ENCODE measurements around the gene LRP1. TPM values are rescaled to one million over a fixed set of nuclear protein-coding genes. Genes with fewer than 3 reads are reported as not detected.

The LRP1 gene
- total RNA-seq, 1 donor from 2014 or later = 118 TPM

- no peaks in the 10 kb centered on the region for H3K27me3 ChIP-seq (ENCODE audit: control insufficient read depth in 3 of 3, insufficient read depth in 3 of 3, low read length in 3 of 3)
- peaks cover 28 to 41% (median 34%) of the 10 kb centered on the region in 3 donors for H3K4me1 ChIP-seq (ENCODE audit: control insufficient read depth in 3 of 3, insufficient read depth in 3 of 3, low read length in 3 of 3)
- peaks cover 20 to 58% (median 43%) of the 10 kb centered on the region in 3 donors for H3K36me3 ChIP-seq (ENCODE audit: control insufficient read depth in 3 of 3, insufficient read depth in 3 of 3, low read length in 3 of 3)
- peak overlapping the region; percentile 52 for H3K27ac ChIP-seq (ENCODE audit: low read depth, low read length)
- no peak overlapping the region for H3K4me3 ChIP-seq (ENCODE audit: low read length in 3 of 3)
- H3K9me3 ChIP-seq (ENCODE audit: control insufficient read depth in 3 of 3, low read length in 3 of 3) = no peaks in the 10 kb centered on the region
- H3K9ac ChIP-seq (ENCODE audit: low read depth in 1 of 3, low read length in 3 of 3) = peak overlapping the region in 1 of 3 donors; percentile 45
Measured at GRCh38 chr12:57094208-57095160, 33.8 kb upstream of the LRP1 start.

GRCh38 chr12:57095440-57095839 lies 32.8 kb upstream of the LRP1 start:
- Histone ChIP-seq H3K9ac (ENCODE audit: low read depth in 1 of 3, low read length in 3 of 3) (no peak overlapping the region), H3K27me3 (ENCODE audit: control insufficient read depth in 3 of 3, insufficient read depth in 3 of 3, low read length in 3 of 3) (no peaks in the 10 kb centered on the region), H3K27ac (ENCODE audit: low read depth, low read length) (no peak overlapping the region), H3K4me1 (ENCODE audit: control insufficient read depth in 3 of 3, insufficient read depth in 3 of 3, low read length in 3 of 3) (peaks cover 24 to 34% (median 27%) of the 10 kb centered on the region in 3 donors), H3K36me3 (ENCODE audit: control insufficient read depth in 3 of 3, insufficient read depth in 3 of 3, low read length in 3 of 3) (peaks cover 24 to 64% (median 43%) of the 10 kb centered on the region in 3 donors), H3K4me3 (ENCODE audit: low read length in 3 of 3) (no peak overlapping the region), H3K9me3 (ENCODE audit: control insufficient read depth in 3 of 3, low read length in 3 of 3) (no peaks in the 10 kb centered on the region)

- no peaks in the 10 kb centered on the region for H3K27me3 ChIP-seq (ENCODE audit: control insufficient read depth in 3 of 3, insufficient read depth in 3 of 3, low read length in 3 of 3)
- H3K4me3 ChIP-seq (ENCODE audit: low read length in 3 of 3) = no peak overlapping the region
- no peak overlapping the region for H3K27ac ChIP-seq (ENCODE audit: low read depth, low read length)
- peaks cover 24 to 61% (median 42%) of the 10 kb centered on the region in 3 donors for H3K36me3 ChIP-seq (ENCODE audit: control insufficient read depth in 3 of 3, insufficient read depth in 3 of 3, low read length in 3 of 3)
- no peaks in the 10 kb centered on the region for H3K9me3 ChIP-seq (ENCODE audit: control insufficient read depth in 3 of 3, low read length in 3 of 3)
- no peak overlapping the region for H3K9ac ChIP-seq (ENCODE audit: low read depth in 1 of 3, low read length in 3 of 3)
- H3K4me1 ChIP-seq (ENCODE audit: control insufficient read depth in 3 of 3, insufficient read depth in 3 of 3, low read length in 3 of 3) = peaks cover 17 to 27% (median 20%) of the 10 kb centered on the region in 3 donors
Measured at GRCh38 chr12:57096099-57096572, 32.1 kb upstream of the LRP1 start.

- Histone ChIP-seq H3K9ac (ENCODE audit: low read depth in 1 of 3, low read length in 3 of 3) (no peak overlapping the region), H3K4me1 (ENCODE audit: control insufficient read depth in 3 of 3, insufficient read depth in 3 of 3, low read length in 3 of 3) (peaks cover 14 to 20% (median 16%) of the 10 kb centered on the region in 3 donors), H3K27me3 (ENCODE audit: control insufficient read depth in 3 of 3, insufficient read depth in 3 of 3, low read length in 3 of 3) (no peaks in the 10 kb centered on the region), H3K36me3 (ENCODE audit: control insufficient read depth in 3 of 3, insufficient read depth in 3 of 3, low read length in 3 of 3) (peaks cover 21 to 55% (median 35%) of the 10 kb centered on the region in 3 donors), H3K27ac (ENCODE audit: low read depth, low read length) (no peak overlapping the region), H3K9me3 (ENCODE audit: control insufficient read depth in 3 of 3, low read length in 3 of 3) (no peaks in the 10 kb centered on the region), H3K4me3 (ENCODE audit: low read length in 3 of 3) (no peak overlapping the region)
Measured at GRCh38 chr12:57096748-57097553, 31.3 kb upstream of the LRP1 start.

GRCh38 chr12:57097554-57097835 lies 30.8 kb upstream of the LRP1 start:
- no peak overlapping the region for H3K27ac ChIP-seq (ENCODE audit: low read depth, low read length)

GRCh38 chr12:57098546-57098945 lies 29.7 kb upstream of the LRP1 start:
- Histone ChIP-seq H3K4me1 (ENCODE audit: control insufficient read depth in 3 of 3, insufficient read depth in 3 of 3, low read length in 3 of 3) (peaks cover 5 to 8% (median 7%) of the 10 kb centered on the region in 3 donors), H3K36me3 (ENCODE audit: control insufficient read depth in 3 of 3, insufficient read depth in 3 of 3, low read length in 3 of 3) (peaks cover 14 to 49% (median 25%) of the 10 kb centered on the region in 3 donors), H3K4me3 (ENCODE audit: low read length in 3 of 3) (no peak overlapping the region), H3K27me3 (ENCODE audit: control insufficient read depth in 3 of 3, insufficient read depth in 3 of 3, low read length in 3 of 3) (no peaks in the 10 kb centered on the region), H3K9ac (ENCODE audit: low read depth in 1 of 3, low read length in 3 of 3) (no peak overlapping the region), H3K9me3 (ENCODE audit: control insufficient read depth in 3 of 3, low read length in 3 of 3) (no peaks in the 10 kb centered on the region), H3K27ac (ENCODE audit: low read depth, low read length) (no peak overlapping the region)

More at GRCh38 chr12:57097554-57097835, 30.8 kb upstream of the LRP1 start:
- Histone ChIP-seq H3K36me3 (ENCODE audit: control insufficient read depth in 3 of 3, insufficient read depth in 3 of 3, low read length in 3 of 3) (peaks cover 20 to 54% (median 30%) of the 10 kb centered on the region in 3 donors), H3K4me3 (ENCODE audit: low read length in 3 of 3) (no peak overlapping the region), H3K4me1 (ENCODE audit: control insufficient read depth in 3 of 3, insufficient read depth in 3 of 3, low read length in 3 of 3) (peaks cover 12 to 16% (median 12%) of the 10 kb centered on the region in 3 donors), H3K9ac (ENCODE audit: low read depth in 1 of 3, low read length in 3 of 3) (no peak overlapping the region), H3K27me3 (ENCODE audit: control insufficient read depth in 3 of 3, insufficient read depth in 3 of 3, low read length in 3 of 3) (no peaks in the 10 kb centered on the region), H3K9me3 (ENCODE audit: control insufficient read depth in 3 of 3, low read length in 3 of 3) (no peaks in the 10 kb centered on the region)

- Histone ChIP-seq H3K4me3 (ENCODE audit: low read length in 3 of 3) (no peak overlapping the region), H3K27me3 (ENCODE audit: control insufficient read depth in 3 of 3, insufficient read depth in 3 of 3, low read length in 3 of 3) (no peaks in the 10 kb centered on the region), H3K27ac (ENCODE audit: low read depth, low read length) (no peak overlapping the region), H3K9ac (ENCODE audit: low read depth in 1 of 3, low read length in 3 of 3) (no peak overlapping the region), H3K9me3 (ENCODE audit: control insufficient read depth in 3 of 3, low read length in 3 of 3) (no peaks in the 10 kb centered on the region), H3K36me3 (ENCODE audit: control insufficient read depth in 3 of 3, insufficient read depth in 3 of 3, low read length in 3 of 3) (peaks cover 14 to 53% (median 25%) of the 10 kb centered on the region in 3 donors), H3K4me1 (ENCODE audit: control insufficient read depth in 3 of 3, insufficient read depth in 3 of 3, low read length in 3 of 3) (peaks cover 2 to 4% (median 4%) of the 10 kb centered on the region in 3 donors)
Measured at GRCh38 chr12:57099047-57099714, 29.1 kb upstream of the LRP1 start.

GRCh38 chr12:57099766-57100165 lies 28.5 kb upstream of the LRP1 start:
- H3K9me3 ChIP-seq (ENCODE audit: control insufficient read depth in 3 of 3, low read length in 3 of 3) = no peaks in the 10 kb centered on the region
- no peak overlapping the region for H3K4me3 ChIP-seq (ENCODE audit: low read length in 3 of 3)
- H3K27ac ChIP-seq (ENCODE audit: low read depth, low read length) = no peak overlapping the region
- peaks cover 11 to 56% (median 24%) of the 10 kb centered on the region in 3 donors for H3K36me3 ChIP-seq (ENCODE audit: control insufficient read depth in 3 of 3, insufficient read depth in 3 of 3, low read length in 3 of 3)
- H3K27me3 ChIP-seq (ENCODE audit: control insufficient read depth in 3 of 3, insufficient read depth in 3 of 3, low read length in 3 of 3) = no peaks in the 10 kb centered on the region
- H3K4me1 ChIP-seq (ENCODE audit: control insufficient read depth in 3 of 3, insufficient read depth in 3 of 3, low read length in 3 of 3) = no peaks in the 10 kb centered on the region
- H3K9ac ChIP-seq (ENCODE audit: low read depth in 1 of 3, low read length in 3 of 3) = no peak overlapping the region

- Histone ChIP-seq H3K4me3 (ENCODE audit: low read length in 3 of 3) (no peak overlapping the region), H3K36me3 (ENCODE audit: control insufficient read depth in 3 of 3, insufficient read depth in 3 of 3, low read length in 3 of 3) (peaks cover 9 to 47% (median 16%) of the 10 kb centered on the region in 3 donors), H3K27ac (ENCODE audit: low read depth, low read length) (no peak overlapping the region), H3K9ac (ENCODE audit: low read depth in 1 of 3, low read length in 3 of 3) (no peak overlapping the region), H3K27me3 (ENCODE audit: control insufficient read depth in 3 of 3, insufficient read depth in 3 of 3, low read length in 3 of 3) (no peaks in the 10 kb centered on the region), H3K4me1 (ENCODE audit: control insufficient read depth in 3 of 3, insufficient read depth in 3 of 3, low read length in 3 of 3) (no peaks in the 10 kb centered on the region), H3K9me3 (ENCODE audit: control insufficient read depth in 3 of 3, low read length in 3 of 3) (no peaks in the 10 kb centered on the region)
Measured at GRCh38 chr12:57101892-57102695, 26.2 kb upstream of the LRP1 start.

Measured in skeletal muscle tissue (tissue), 4 donors.